ENCODE results near the gene CYTH4.

The CYTH4 gene

GRCh38 chr22:37258753-37259401 lies 23.4 kb upstream of the CYTH4 start:
- H3K9me3 Mint-ChIP-seq: no peaks in the 10 kb centered on the region
- no peak overlapping the region for H3K4me3 Mint-ChIP-seq
- peaks cover 45% of the 10 kb centered on the region for H3K4me1 Mint-ChIP-seq (ENCODE audit: low read depth)
- no peak overlapping the region for H3K27ac Mint-ChIP-seq
- DNase-seq: no peak
- no peaks in the 10 kb centered on the region for H3K36me3 Mint-ChIP-seq (ENCODE audit: low read depth)
- H3K27me3 Mint-ChIP-seq: no peaks in the 10 kb centered on the region

- Mint-ChIP-seq H3K4me1 (ENCODE audit: low read depth) (peaks cover 42% of the 10 kb centered on the region), H3K36me3 (ENCODE audit: low read depth) (no peaks in the 10 kb centered on the region), H3K27ac (peak overlapping the region; percentile 41), H3K27me3 (no peaks in the 10 kb centered on the region), H3K4me3 (peak overlapping the region; percentile 2), H3K9me3 (peaks cover 2% of the 10 kb centered on the region)
- DNase-seq: peak; percentile 54
Measured at GRCh38 chr22:37259540-37260029, 22.7 kb upstream of the CYTH4 start.

- Mint-ChIP-seq H3K4me3 (no peak overlapping the region), H3K27ac (no peak overlapping the region), H3K4me1 (ENCODE audit: low read depth) (peaks cover 36% of the 10 kb centered on the region), H3K36me3 (ENCODE audit: low read depth) (no peaks in the 10 kb centered on the region), H3K9me3 (peaks cover 4% of the 10 kb centered on the region), H3K27me3 (no peaks in the 10 kb centered on the region)
- no peak for DNase-seq
Measured at GRCh38 chr22:37260155-37260795, 22.0 kb upstream of the CYTH4 start.

GRCh38 chr22:37260901-37261336 lies 21.4 kb upstream of the CYTH4 start:
- Mint-ChIP-seq H3K36me3 (ENCODE audit: low read depth) (no peaks in the 10 kb centered on the region), H3K4me1 (ENCODE audit: low read depth) (peaks cover 31% of the 10 kb centered on the region), H3K27ac (peak overlapping the region; percentile 12), H3K4me3 (no peak overlapping the region), H3K9me3 (peaks cover 4% of the 10 kb centered on the region), H3K27me3 (no peaks in the 10 kb centered on the region)
- peak; percentile 78 for DNase-seq

GRCh38 chr22:37262346-37262745 lies 20.0 kb upstream of the CYTH4 start:
- Mint-ChIP-seq H3K36me3 (ENCODE audit: low read depth) (no peaks in the 10 kb centered on the region), H3K27me3 (no peaks in the 10 kb centered on the region), H3K9me3 (peaks cover 4% of the 10 kb centered on the region), H3K27ac (peak overlapping the region; percentile 27), H3K4me1 (ENCODE audit: low read depth) (peaks cover 37% of the 10 kb centered on the region), H3K4me3 (no peak overlapping the region)
- no peak for DNase-seq

- H3K27me3 Mint-ChIP-seq: no peaks in the 10 kb centered on the region
- H3K27ac Mint-ChIP-seq: no peak overlapping the region
- no peaks in the 10 kb centered on the region for H3K36me3 Mint-ChIP-seq (ENCODE audit: low read depth)
- no peak for DNase-seq
- peaks cover 32% of the 10 kb centered on the region for H3K4me1 Mint-ChIP-seq (ENCODE audit: low read depth)
- H3K4me3 Mint-ChIP-seq: no peak overlapping the region
- H3K9me3 Mint-ChIP-seq: peaks cover 4% of the 10 kb centered on the region
Measured at GRCh38 chr22:37263966-37264887, 18.1 kb upstream of the CYTH4 start.

GRCh38 chr22:37266581-37267134 lies 15.7 kb upstream of the CYTH4 start:
- Mint-ChIP-seq H3K36me3 (ENCODE audit: low read depth) (no peaks in the 10 kb centered on the region), H3K27me3 (no peaks in the 10 kb centered on the region), H3K4me1 (ENCODE audit: low read depth) (peaks cover 28% of the 10 kb centered on the region), H3K4me3 (peak overlapping the region; percentile 82), H3K9me3 (peaks cover 4% of the 10 kb centered on the region), H3K27ac (peak overlapping the region; percentile 89)
- DNase-seq: no peak

- Mint-ChIP-seq H3K27ac (peak overlapping the region; percentile 89), H3K4me1 (ENCODE audit: low read depth) (peaks cover 29% of the 10 kb centered on the region), H3K4me3 (peak overlapping the region; percentile 82), H3K9me3 (peaks cover 4% of the 10 kb centered on the region), H3K36me3 (ENCODE audit: low read depth) (no peaks in the 10 kb centered on the region), H3K27me3 (no peaks in the 10 kb centered on the region)
- peak; percentile 86 for DNase-seq
Measured at GRCh38 chr22:37267135-37267587, 15.1 kb upstream of the CYTH4 start.

- Mint-ChIP-seq H3K36me3 (ENCODE audit: low read depth) (no peaks in the 10 kb centered on the region), H3K4me1 (ENCODE audit: low read depth) (peaks cover 29% of the 10 kb centered on the region), H3K4me3 (peak overlapping the region; percentile 82), H3K27me3 (no peaks in the 10 kb centered on the region), H3K27ac (no peak overlapping the region), H3K9me3 (peaks cover 4% of the 10 kb centered on the region)
- DNase-seq: no peak
Measured at GRCh38 chr22:37267661-37268413, 14.5 kb upstream of the CYTH4 start.

GRCh38 chr22:37269936-37270678 lies 12.2 kb upstream of the CYTH4 start:
- no peaks in the 10 kb centered on the region for H3K9me3 Mint-ChIP-seq
- no peak overlapping the region for H3K27ac Mint-ChIP-seq
- peaks cover 47% of the 10 kb centered on the region for H3K4me1 Mint-ChIP-seq (ENCODE audit: low read depth)
- no peak for DNase-seq
- no peaks in the 10 kb centered on the region for H3K27me3 Mint-ChIP-seq
- no peaks in the 10 kb centered on the region for H3K36me3 Mint-ChIP-seq (ENCODE audit: low read depth)
- no peak overlapping the region for H3K4me3 Mint-ChIP-seq

GRCh38 chr22:37270928-37271650 lies 11.2 kb upstream of the CYTH4 start:
- Mint-ChIP-seq H3K9me3 (no peaks in the 10 kb centered on the region), H3K4me1 (ENCODE audit: low read depth) (peaks cover 57% of the 10 kb centered on the region), H3K4me3 (no peak overlapping the region), H3K36me3 (ENCODE audit: low read depth) (no peaks in the 10 kb centered on the region), H3K27ac (no peak overlapping the region), H3K27me3 (no peaks in the 10 kb centered on the region)
- no peak for DNase-seq

GRCh38 chr22:37273126-37273845 lies 9.0 kb upstream of the CYTH4 start:
- H3K27me3 Mint-ChIP-seq: no peaks in the 10 kb centered on the region
- H3K4me1 Mint-ChIP-seq (ENCODE audit: low read depth): peaks cover 57% of the 10 kb centered on the region
- DNase-seq: no peak
- no peaks in the 10 kb centered on the region for H3K36me3 Mint-ChIP-seq (ENCODE audit: low read depth)
- H3K27ac Mint-ChIP-seq: peak overlapping the region; percentile 42
- H3K9me3 Mint-ChIP-seq: no peaks in the 10 kb centered on the region
- H3K4me3 Mint-ChIP-seq: no peak overlapping the region
